NB4 (cell line): ENCODE results near the gene HLA-DOA.

ENCODE experiments used
- DNase-seq: peaks from one replicate; pipeline ENCODE4 v3.0.0; 2010; ENCODE audit warnings: low read depth
- H3K4me3 ChIP-seq: one replicate; pipeline ENCODE4 v1.5.1; 2011; ENCODE audit warnings: mild to moderate bottlenecking, low read depth, low read length, moderate library complexity
- CTCF ChIP-seq: IDR thresholded peaks from one replicate; pipeline ENCODE4 v1.5.1; 2012; ENCODE audit warnings: low read depth, low read length
- MAX ChIP-seq: IDR thresholded peaks from 2 replicates; pipeline ENCODE4 v1.6.1; 2011; ENCODE audit warnings: low read depth, low read length
- MYC ChIP-seq: IDR thresholded peaks from 2 replicates; pipeline ENCODE4 v1.6.1; 2011; ENCODE audit warnings: low read depth, low read length
- POLR2A ChIP-seq: IDR thresholded peaks from 2 replicates; pipeline ENCODE4 v1.6.1; 2011; ENCODE audit warnings: mild to moderate bottlenecking; ENCODE audit not compliant: insufficient read length; ENCODE audit errors: extremely low read depth

The HLA-DOA gene

GRCh38 chr6:32964776-32965175, 44.6 kb downstream of the HLA-DOA start:
- H3K4me3 ChIP-seq, result no peak overlapping the region
- TF ChIP-seq POLR2A (no peak), MAX (no peak), MYC (no peak), CTCF (no peak)
- no peak for DNase-seq

- TF ChIP-seq MAX, result no peak
- no peak for TF ChIP-seq POLR2A
- TF ChIP-seq CTCF, result no peak
- TF ChIP-seq MYC, result no peak
These were observed 45.5 kb downstream of the HLA-DOA start for GRCh38 chr6:32963866-32964265.

GRCh38 chr6:32962213-32962826, 47.1 kb downstream of the HLA-DOA start:
- DNase-seq, result no peak
- no peak overlapping the region for H3K4me3 ChIP-seq

More at GRCh38 chr6:32963866-32964265, 45.5 kb downstream of the HLA-DOA start:
- DNase-seq, result no peak
- H3K4me3 ChIP-seq, result no peak overlapping the region

GRCh38 chr6:32960563-32960962, 48.8 kb downstream of the HLA-DOA start:
- H3K4me3 ChIP-seq, result no peak overlapping the region
- DNase-seq, result no peak
- TF ChIP-seq MYC (no peak), MAX (no peak), CTCF (no peak), POLR2A (no peak)

More at GRCh38 chr6:32962213-32962826, 47.1 kb downstream of the HLA-DOA start:
- TF ChIP-seq MYC (no peak), POLR2A (no peak), MAX (no peak), CTCF (no peak)

- H3K4me3 ChIP-seq, result no peak overlapping the region
- TF ChIP-seq MAX (no peak), MYC (no peak), CTCF (no peak), POLR2A (no peak)
- DNase-seq, result no peak
These were observed 53.2 kb downstream of the HLA-DOA start for GRCh38 chr6:32956176-32956575.
